Parathyroid adenoma (tissue), 2 donors: ENCODE measurements around the gene ENPP4.
"Not testable (repeated sequence)": the region's sequence is repeated elsewhere in the genome, so short reads cannot be mapped to it uniquely, and the experiment has no call there.

ENCODE experiments used
- H2AFZ ChIP-seq: fragments of 300-600 bp; sonication (generic); one replicate; pipeline ENCODE4 v1.7.0; 2017; ENCODE audit warnings: antibody characterized with exemption, mild to moderate bottlenecking
- H3K27ac ChIP-seq: fragments of 300-600 bp; sonication (generic); one replicate; pipeline ENCODE4 v1.7.0; 2017
- H3K27me3 ChIP-seq: fragments of 300-600 bp; sonication (generic); one replicate; pipeline ENCODE4 v1.7.0; 2017; ENCODE audit warnings: low read length; ENCODE audit not compliant: control insufficient read depth, insufficient read depth
- H3K36me3 ChIP-seq: fragments of 300-600 bp; sonication (generic); one replicate; pipeline ENCODE4 v1.7.0; 2017; ENCODE audit warnings: low read length; ENCODE audit not compliant: control insufficient read depth, insufficient read depth
- H3K4me1 ChIP-seq: fragments of 300-600 bp; sonication (generic); one replicate; pipeline ENCODE4 v1.7.0; 2017; ENCODE audit warnings: control low read depth
- H3K4me2 ChIP-seq: fragments of 300-600 bp; sonication (generic); one replicate; pipeline ENCODE4 v1.7.0; 2017; ENCODE audit warnings: low read length
- H3K4me3 ChIP-seq: fragments of 300-600 bp; sonication (generic); one replicate; pipeline ENCODE4 v1.7.0; 2017; ENCODE audit warnings: low read depth, low read length
- H3K79me2 ChIP-seq: fragments of 300-600 bp; sonication (generic); one replicate; pipeline ENCODE4 v1.7.0; 2017; ENCODE audit warnings: control low read depth
- H3K9ac ChIP-seq: fragments of 300-600 bp; sonication (generic); one replicate; pipeline ENCODE4 v1.7.0; 2017; ENCODE audit warnings: mild to moderate bottlenecking
- H3K9me3 ChIP-seq: fragments of 300-600 bp; sonication (generic); one replicate; pipeline ENCODE4 v1.7.0; 2017; ENCODE audit warnings: low read length; ENCODE audit not compliant: control insufficient read depth
- CTCF ChIP-seq: fragments of 300-600 bp; sonication (generic); IDR thresholded peaks from one replicate; pipeline ENCODE4 v1.7.0; 2017; ENCODE audit warnings: antibody characterized with exemption, mild to moderate bottlenecking
- donor health status: primary hyperparathyroidism.

Gene ENPP4

GRCh38 chr6:46116289-46116688 lies 13.5 kb upstream of the ENPP4 start:
- Histone ChIP-seq H3K27me3 (no peaks in the 10 kb centered on the region), H3K4me2 (no peak overlapping the region), H3K9me3 (no peaks in the 10 kb centered on the region), H3K27ac (no peak overlapping the region), H2AFZ (no peak overlapping the region), H3K36me3 (no peaks in the 10 kb centered on the region), H3K79me2 (no peaks in the 10 kb centered on the region), H3K4me1 (no peaks in the 10 kb centered on the region), H3K9ac (no peak overlapping the region), H3K4me3 (no peak overlapping the region)
- TF ChIP-seq CTCF, result no peak

- Histone ChIP-seq H3K36me3 (no peaks in the 10 kb centered on the region), H3K4me1 (no peaks in the 10 kb centered on the region), H3K4me3 (no peak overlapping the region), H3K27ac (no peak overlapping the region), H3K4me2 (no peak overlapping the region), H3K9me3 (no peaks in the 10 kb centered on the region), H2AFZ (no peak overlapping the region), H3K79me2 (peaks cover 4% of the 10 kb centered on the region), H3K27me3 (no peaks in the 10 kb centered on the region), H3K9ac (no peak overlapping the region)
- TF ChIP-seq CTCF, result no peak
These were observed 11.6 kb upstream of the ENPP4 start for GRCh38 chr6:46118157-46118556.

GRCh38 chr6:46118836-46119235 lies 11.0 kb upstream of the ENPP4 start:
- Histone ChIP-seq H3K4me1 (no peaks in the 10 kb centered on the region), H3K36me3 (no peaks in the 10 kb centered on the region), H2AFZ (no peak overlapping the region), H3K79me2 (peaks cover 4% of the 10 kb centered on the region), H3K27me3 (no peaks in the 10 kb centered on the region), H3K9ac (no peak overlapping the region), H3K4me2 (no peak overlapping the region), H3K27ac (no peak overlapping the region), H3K4me3 (no peak overlapping the region), H3K9me3 (no peaks in the 10 kb centered on the region)
- no peak for TF ChIP-seq CTCF

- not testable (repeated sequence) for H3K4me2 ChIP-seq, H3K4me1 ChIP-seq, H2AFZ ChIP-seq, H3K9ac ChIP-seq, H3K4me3 ChIP-seq, H3K27me3 ChIP-seq, H3K9me3 ChIP-seq, H3K79me2 ChIP-seq, H3K36me3 ChIP-seq, H3K27ac ChIP-seq
These were observed 10.1 kb upstream of the ENPP4 start for GRCh38 chr6:46119679-46120078.

- peaks cover 7% of the 10 kb centered on the region for H3K79me2 ChIP-seq
- H3K4me1 ChIP-seq, result no peaks in the 10 kb centered on the region
- H3K36me3 ChIP-seq, result no peaks in the 10 kb centered on the region
- no peak overlapping the region for H2AFZ ChIP-seq
- H3K4me3 ChIP-seq, result no peak overlapping the region
- H3K9me3 ChIP-seq, result no peaks in the 10 kb centered on the region
- TF ChIP-seq CTCF, result no peak
- no peak overlapping the region for H3K4me2 ChIP-seq
- no peak overlapping the region for H3K9ac ChIP-seq
- H3K27ac ChIP-seq, result no peak overlapping the region
- no peaks in the 10 kb centered on the region for H3K27me3 ChIP-seq
These were observed 1.3 kb upstream of the ENPP4 start for GRCh38 chr6:46128476-46128875.
